Upper lobe of right lung (tissue), 1 donor: Measurements from ENCODE around the gene SNRNP70. TPM values are rescaled to one million over a fixed set of nuclear protein-coding genes. Genes with fewer than 3 reads are reported as not detected.
A peak's percentile ranks its signal among the peaks of the same experiment; 100 is the strongest.
"Not testable (repeated sequence)": the region's sequence is repeated elsewhere in the genome, so short reads cannot be mapped to it uniquely, and the experiment has no call there.

Source experiments
- ATAC-seq: fragments of 200-7000 bp; cut with Tn5 transposase; one replicate; pipeline ENCODE4 v1.9.1; 2020; ENCODE audit warnings: mild to moderate bottlenecking, moderate library complexity
- DNase-seq: peaks from one replicate; pipeline ENCODE4 v3.0.0-alpha.2; 2020
- H3K27ac ChIP-seq: fragments of 200-600 bp; one replicate; pipeline ENCODE4 v1.8.0; 2022
- H3K27me3 ChIP-seq: fragments of 200-600 bp; one replicate; pipeline ENCODE4 v1.8.0; 2022; ENCODE audit warnings: mild to moderate bottlenecking
- H3K36me3 ChIP-seq: fragments of 200-600 bp; one replicate; pipeline ENCODE4 v1.8.0; 2022
- H3K4me1 ChIP-seq: fragments of 200-600 bp; one replicate; pipeline ENCODE4 v1.8.0; 2022
- H3K4me3 ChIP-seq: fragments of 200-600 bp; one replicate; pipeline ENCODE4 v1.8.0; 2022; ENCODE audit warnings: mild to moderate bottlenecking
- H3K9me3 ChIP-seq: fragments of 200-600 bp; one replicate; pipeline ENCODE4 v1.8.0; 2022
- CTCF ChIP-seq: fragments of 200-600 bp; IDR thresholded peaks from one replicate; pipeline ENCODE4 v1.8.0; 2022; ENCODE audit warnings: antibody characterized with exemption
- intact Hi-C: fragments of 100-400 bp; cut with DNase I; formaldehyde crosslinking; loops from one replicate; pipeline ENCODE4 v1.11.0; 2022
- total RNA-seq: library from RNA; stranded (reverse); fragmentation: NEBNext Ultra II Directional; extraction: Animal tissue kit (Norgen Biotek cat#: 25700); gene quantifications from one replicate; pipeline ENCODE4 v1.2.1, GENCODE V29; 2021
- donor health status: DM: no; HTN: yes; CAD: no; lungs with severe emphysema.

Gene SNRNP70
- total RNA-seq, 1 donor from 2014 or later: 179 TPM

GRCh38 chr19:49050376-49051033 is 34.7 kb upstream of the SNRNP70 start:
- H3K36me3 ChIP-seq, H3K27me3 ChIP-seq, H3K27ac ChIP-seq, DNase-seq, intact Hi-C loops, H3K4me3 ChIP-seq, ATAC-seq, H3K4me1 ChIP-seq, H3K9me3 ChIP-seq: not testable (repeated sequence)

GRCh38 chr19:49056101-49056901 is 28.9 kb upstream of the SNRNP70 start:
- H3K4me1 ChIP-seq: peaks cover 19% of the 10 kb centered on the region
- H3K27ac ChIP-seq: no peak overlapping the region
- H3K9me3 ChIP-seq: no peaks in the 10 kb centered on the region
- ATAC-seq (peak; percentile 88), DNase-seq (peak; percentile 82)
- no peaks in the 10 kb centered on the region for H3K36me3 ChIP-seq
- H3K27me3 ChIP-seq: peaks cover 19% of the 10 kb centered on the region
- peak; percentile 37 for TF ChIP-seq CTCF
- intact Hi-C loops: no loop called here
- H3K4me3 ChIP-seq: peak overlapping the region; percentile 63

GRCh38 chr19:49056902-49057596 is 28.2 kb upstream of the SNRNP70 start:
- H3K9me3 ChIP-seq, DNase-seq, H3K36me3 ChIP-seq, H3K27ac ChIP-seq, intact Hi-C loops: not testable (repeated sequence)
- ATAC-seq: peak; percentile 3
- H3K4me3 ChIP-seq: peak overlapping the region; percentile 63
- peaks cover 25% of the 10 kb centered on the region for H3K27me3 ChIP-seq
- H3K4me1 ChIP-seq: peaks cover 19% of the 10 kb centered on the region

- H3K4me1 ChIP-seq: peaks cover 19% of the 10 kb centered on the region
- TF ChIP-seq CTCF: no peak
- no peaks in the 10 kb centered on the region for H3K36me3 ChIP-seq
- peak within 1 kb of the TSS; percentile 63 for H3K4me3 ChIP-seq
- peaks cover 29% of the 10 kb centered on the region for H3K27me3 ChIP-seq
- peak; percentile 87 for DNase-seq
- peak; percentile 81 for ATAC-seq
- H3K9me3 ChIP-seq: no peaks in the 10 kb centered on the region
- intact Hi-C loops: no loop called here
- no peak within 1 kb of the TSS for H3K27ac ChIP-seq
These were observed 27.5 kb upstream of the SNRNP70 start, which contains the start of gene CGB7 for GRCh38 chr19:49057636-49058234. TSS of gene CGB7 (minus strand) at chr19:49057749. CDS start at chr19:49055375, 2,374 bp downstream.

GRCh38 chr19:49058562-49058961 is 26.7 kb upstream of the SNRNP70 start:
- no peak overlapping the region for H3K4me3 ChIP-seq
- no peaks in the 10 kb centered on the region for H3K36me3 ChIP-seq
- H3K9me3 ChIP-seq: no peaks in the 10 kb centered on the region
- H3K27ac ChIP-seq: no peak overlapping the region
- intact Hi-C loops: no loop called here
- peaks cover 34% of the 10 kb centered on the region for H3K27me3 ChIP-seq
- no peak for DNase-seq
- ATAC-seq: peak; percentile 3
- no peak for TF ChIP-seq CTCF
- H3K4me1 ChIP-seq: peaks cover 19% of the 10 kb centered on the region

- H3K9me3 ChIP-seq: no peaks in the 10 kb centered on the region
- TF ChIP-seq CTCF: no peak
- H3K27me3 ChIP-seq: peaks cover 35% of the 10 kb centered on the region
- ATAC-seq: no peak
- peaks cover 19% of the 10 kb centered on the region for H3K4me1 ChIP-seq
- no peak for DNase-seq
- intact Hi-C loops: no loop called here
- no peak overlapping the region for H3K4me3 ChIP-seq
- H3K27ac ChIP-seq: no peak overlapping the region
- H3K36me3 ChIP-seq: no peaks in the 10 kb centered on the region
These were observed 26.2 kb upstream of the SNRNP70 start for GRCh38 chr19:49059053-49059452.
